B cell (primary cell): ENCODE measurements around the gene MEIKIN.
"Not testable (repeated sequence)": the region's sequence is repeated elsewhere in the genome, so short reads cannot be mapped to it uniquely, and the experiment has no call there.

Experiments
- CTCF ChIP-seq: fragments of 200-600 bp; IDR thresholded peaks from one replicate; pipeline ENCODE4 v1.8.0; 2022; ENCODE audit warnings: antibody characterized with exemption, mild to moderate bottlenecking
- EZH2 ChIP-seq: IDR thresholded peaks from 2 replicates; pipeline ENCODE4 v1.6.1; 2012; ENCODE audit warnings: borderline replicate concordance, low read depth, mild to moderate bottlenecking, moderate library complexity, low read length; ENCODE audit not compliant: insufficient read depth, poor library complexity, severe bottlenecking

- TF ChIP-seq CTCF, EZH2: not testable (repeated sequence)
These were observed 112.8 kb downstream of the MEIKIN start for GRCh38 chr5:131832702-131833101.
